Suprapubic skin (tissue), 4 donors: ENCODE results near the gene CDH11. TPM values are rescaled to one million over a fixed set of nuclear protein-coding genes. Genes with fewer than 3 reads are reported as not detected.

ENCODE experiments used
- DNase-seq, 2 donors: peaks; one replicate each; pipeline ENCODE4 v3.0.0-alpha.2; 2019; ENCODE audit warnings: low spot score in 2 of 2
- H3K27ac ChIP-seq: fragments of 200-600 bp; sonication (generic); one replicate; pipeline ENCODE4 v1.5.1; 2019
- H3K27me3 ChIP-seq: fragments of 200-600 bp; sonication (generic); one replicate; pipeline ENCODE4 v1.5.1; 2019
- H3K36me3 ChIP-seq: fragments of 200-600 bp; sonication (generic); one replicate; pipeline ENCODE4 v1.5.1; 2019
- H3K4me1 ChIP-seq: fragments of 200-600 bp; sonication (generic); one replicate; pipeline ENCODE4 v1.5.1; 2019
- H3K4me3 ChIP-seq: fragments of 200-600 bp; sonication (generic); one replicate; pipeline ENCODE4 v1.5.1; 2019; ENCODE audit warnings: mild to moderate bottlenecking
- H3K9me3 ChIP-seq: fragments of 200-600 bp; sonication (generic); one replicate; pipeline ENCODE4 v1.5.1; 2019
- CTCF ChIP-seq, 2 donors: fragments of 200-600 bp in 1 of 2; fragments of 450-650 bp in 1 of 2; sonication (generic) in 1 of 2; IDR thresholded peaks; one replicate each; pipeline ENCODE4 v1.5.1; 2016 to 2019; ENCODE audit warnings: antibody characterized with exemption in 2 of 2, mild to moderate bottlenecking in 1 of 2, moderate library complexity in 1 of 2
- EP300 ChIP-seq: sonication (generic); formaldehyde crosslinking; IDR thresholded peaks from one replicate; pipeline ENCODE4 v1.6.1; 2017; ENCODE audit warnings: antibody characterized with exemption
- POLR2A ChIP-seq, 2 donors: fragments of 450-650 bp; IDR thresholded peaks; one replicate each; pipeline ENCODE4 v1.6.1; 2017; ENCODE audit warnings: antibody characterized with exemption in 2 of 2, mild to moderate bottlenecking in 2 of 2, moderate library complexity in 2 of 2
- POLR2AphosphoS5 ChIP-seq, 3 donors: sonication (generic); formaldehyde crosslinking; IDR thresholded peaks; one replicate each; pipeline ENCODE4 v1.6.1; 2017; ENCODE audit warnings: antibody characterized with exemption in 3 of 3
- WGBS: methylation state at CpG from one replicate; pipeline ENCODE4 v1.1.5; 2018; 5-methylcytosine and 5-hydroxymethylcytosine counted together
- total RNA-seq, 4 donors: library from RNA; depleted of rRNA; stranded (reverse); fragments of >200 nt; gene quantifications; one replicate each; pipeline ENCODE4 v1.1.0, GENCODE V29; 2016

CDH11 gene
- total RNA-seq, 4 donors from 2014 or later = 10.3 to 41.4 (median 25.8) TPM

GRCh38 chr16:65004570-65004969, 117.3 kb downstream of the CDH11 start:
- Histone ChIP-seq H3K9me3 (no peaks in the 10 kb centered on the region), H3K27me3 (no peaks in the 10 kb centered on the region), H3K4me1 (no peaks in the 10 kb centered on the region), H3K27ac (no peak overlapping the region), H3K36me3 (peaks cover 5% of the 10 kb centered on the region), H3K4me3 (no peak overlapping the region)
- DNase-seq = no peak
- TF ChIP-seq EP300 (no peak), POLR2A (IDR thresholded peaks at IDR 0.05) (no peak), POLR2AphosphoS5 (IDR thresholded peaks at IDR 0.05) (no peak), CTCF (IDR thresholded peaks at IDR 0.05) (no peak)
- 96% methylated on average over 14 of the region's 16 CpGs for WGBS

- Histone ChIP-seq H3K36me3 (peaks cover 5% of the 10 kb centered on the region), H3K4me1 (no peaks in the 10 kb centered on the region), H3K9me3 (no peaks in the 10 kb centered on the region), H3K27ac (no peak overlapping the region), H3K27me3 (no peaks in the 10 kb centered on the region), H3K4me3 (no peak overlapping the region)
- no peak for DNase-seq
- TF ChIP-seq EP300 = no peak
- TF ChIP-seq POLR2AphosphoS5 (IDR thresholded peaks at IDR 0.05) = no peak
- TF ChIP-seq POLR2A (IDR thresholded peaks at IDR 0.05) = no peak
- TF ChIP-seq CTCF (IDR thresholded peaks at IDR 0.05) = no peak
Observed at GRCh38 chr16:65003621-65004020, 118.2 kb downstream of the CDH11 start.

GRCh38 chr16:65002265-65002664, 119.6 kb downstream of the CDH11 start:
- TF ChIP-seq CTCF (IDR thresholded peaks at IDR 0.05) (no peak), POLR2A (IDR thresholded peaks at IDR 0.05) (no peak), EP300 (no peak), POLR2AphosphoS5 (IDR thresholded peaks at IDR 0.05) (no peak)
- H3K27me3 ChIP-seq = no peaks in the 10 kb centered on the region
- no peak overlapping the region for H3K4me3 ChIP-seq
- no peak for DNase-seq
- WGBS = 39% methylated on average over 1 of the region's 1 CpG
- H3K27ac ChIP-seq = no peak overlapping the region
- H3K36me3 ChIP-seq = peaks cover 9% of the 10 kb centered on the region
- no peaks in the 10 kb centered on the region for H3K4me1 ChIP-seq
- no peaks in the 10 kb centered on the region for H3K9me3 ChIP-seq

GRCh38 chr16:65000654-65001053, 121.2 kb downstream of the CDH11 start:
- TF ChIP-seq POLR2A (IDR thresholded peaks at IDR 0.05) (no peak), POLR2AphosphoS5 (IDR thresholded peaks at IDR 0.05) (no peak), CTCF (IDR thresholded peaks at IDR 0.05) (no peak), EP300 (no peak)
- Histone ChIP-seq H3K4me1 (no peaks in the 10 kb centered on the region), H3K36me3 (peaks cover 9% of the 10 kb centered on the region), H3K27me3 (no peaks in the 10 kb centered on the region), H3K27ac (no peak overlapping the region), H3K4me3 (no peak overlapping the region), H3K9me3 (no peaks in the 10 kb centered on the region)
- no peak for DNase-seq
- WGBS = 81% methylated on average over 3 of the region's 3 CpGs

- H3K36me3 ChIP-seq = peaks cover 4% of the 10 kb centered on the region
- DNase-seq = no peak
Observed at GRCh38 chr16:64997751-64998150, 124.1 kb downstream of the CDH11 start.

More at GRCh38 chr16:64997751-64998150, 124.1 kb downstream of the CDH11 start:
- Histone ChIP-seq H3K4me3 (no peak overlapping the region), H3K9me3 (no peaks in the 10 kb centered on the region), H3K4me1 (no peaks in the 10 kb centered on the region), H3K27me3 (no peaks in the 10 kb centered on the region), H3K27ac (no peak overlapping the region)
- 86% methylated on average over 2 of the region's 2 CpGs for WGBS
- TF ChIP-seq CTCF (IDR thresholded peaks at IDR 0.05) = no peak
- TF ChIP-seq EP300 = no peak
- TF ChIP-seq POLR2AphosphoS5 (IDR thresholded peaks at IDR 0.05) = no peak
- no peak for TF ChIP-seq POLR2A (IDR thresholded peaks at IDR 0.05)
